Liver (tissue), 9 donors: ENCODE measurements around the gene CACNA1H. TPM values are rescaled to one million over a fixed set of nuclear protein-coding genes. Genes with fewer than 3 reads are reported as not detected.

Experiments
- DNase-seq: peaks from one replicate; pipeline ENCODE4 v3.0.0-alpha.2; 2017; ENCODE audit warnings: low spot score
- H3K27ac ChIP-seq, 2 donors: one replicate each; pipeline ENCODE4 v1.7.0; 2013; ENCODE audit warnings: inconsistent platforms in 2 of 2, low read length in 2 of 2, control low read depth in 1 of 2, low read depth in 1 of 2, mild to moderate bottlenecking in 1 of 2
- H3K27me3 ChIP-seq, 4 donors: one replicate each; pipeline versions ENCODE4 v1.6.1 to v1.7.0; 2013; ENCODE audit warnings: low read length in 3 of 4, inconsistent platforms in 1 of 4, mild to moderate bottlenecking in 1 of 4, moderate library complexity in 1 of 4; ENCODE audit not compliant: control insufficient read depth in 4 of 4, insufficient read depth in 4 of 4
- H3K36me3 ChIP-seq, 4 donors: one replicate each; pipeline versions ENCODE4 v1.6.1 to v1.7.0; 2013; ENCODE audit warnings: low read length in 3 of 4, mild to moderate bottlenecking in 3 of 4, low read depth in 1 of 4, moderate library complexity in 1 of 4; ENCODE audit not compliant: control insufficient read depth in 4 of 4, insufficient read depth in 3 of 4
- H3K4me1 ChIP-seq, 4 donors: one replicate each; pipeline versions ENCODE4 v1.6.1 to v1.7.0; 2013; ENCODE audit warnings: low read length in 3 of 4, mild to moderate bottlenecking in 3 of 4, moderate library complexity in 1 of 4; ENCODE audit not compliant: control insufficient read depth in 4 of 4, insufficient read depth in 4 of 4
- H3K4me3 ChIP-seq, 3 donors: one replicate each; pipeline versions ENCODE4 v1.6.1 to v1.7.0; 2013; ENCODE audit warnings: low read length in 3 of 3, control low read depth in 1 of 3, low read depth in 1 of 3, mild to moderate bottlenecking in 1 of 3
- H3K9ac ChIP-seq, 2 donors: one replicate each; pipeline ENCODE4 v1.7.0; 2013; ENCODE audit warnings: low read length in 2 of 2, mild to moderate bottlenecking in 2 of 2, moderate library complexity in 2 of 2, control low read depth in 1 of 2, low read depth in 1 of 2
- H3K9me3 ChIP-seq, 4 donors: one replicate each; pipeline versions ENCODE4 v1.6.1 to v1.7.0; 2013; ENCODE audit warnings: low read length in 3 of 4; ENCODE audit not compliant: control insufficient read depth in 4 of 4
- FOXA1 ChIP-seq: IDR thresholded peaks from 2 replicates; pipeline ENCODE4 v1.6.1; 2016; ENCODE audit warnings: antibody characterized with exemption
- FOXA2 ChIP-seq: IDR thresholded peaks from 2 replicates; pipeline ENCODE4 v1.6.1; 2016; ENCODE audit warnings: antibody characterized with exemption
- GABPA ChIP-seq, 2 donors: IDR thresholded peaks in 1 of 2; conservative IDR thresholded peaks in 1 of 2; 2 replicates each; pipeline ENCODE4 v1.6.1; 2016; ENCODE audit warnings: antibody characterized with exemption in 2 of 2, mild to moderate bottlenecking in 1 of 2, moderate library complexity in 1 of 2
- HNF4G ChIP-seq: IDR thresholded peaks from 2 replicates; pipeline ENCODE4 v1.6.1; 2016; ENCODE audit warnings: antibody characterized with exemption
- MAX ChIP-seq: IDR thresholded peaks from 2 replicates; pipeline ENCODE4 v1.6.1; 2016; ENCODE audit warnings: antibody characterized with exemption
- NR2F2 ChIP-seq: IDR thresholded peaks from 2 replicates; pipeline ENCODE4 v1.6.1; 2016; ENCODE audit warnings: antibody characterized with exemption
- RAD21 ChIP-seq, 2 donors: IDR thresholded peaks; 2 replicates each; pipeline ENCODE4 v1.6.1; 2016; ENCODE audit warnings: antibody characterized with exemption in 2 of 2, mild to moderate bottlenecking in 2 of 2
- RXRA ChIP-seq, 2 donors: IDR thresholded peaks; 2 replicates each; pipeline ENCODE4 v1.6.1; 2017 to 2018; ENCODE audit warnings: antibody characterized with exemption in 2 of 2, mild to moderate bottlenecking in 1 of 2
- SP1 ChIP-seq: IDR thresholded peaks from 2 replicates; pipeline ENCODE4 v1.6.1; 2018; ENCODE audit warnings: antibody characterized with exemption, mild to moderate bottlenecking
- TAF1 ChIP-seq: conservative IDR thresholded peaks from 2 replicates; pipeline ENCODE4 v1.6.1; 2016; ENCODE audit warnings: antibody characterized with exemption, mild to moderate bottlenecking
- YY1 ChIP-seq: IDR thresholded peaks from 2 replicates; pipeline ENCODE4 v1.6.1; 2016; ENCODE audit warnings: antibody characterized with exemption, mild to moderate bottlenecking
- ZBTB33 ChIP-seq: IDR thresholded peaks from 2 replicates; pipeline ENCODE4 v1.6.1; 2016; ENCODE audit warnings: antibody characterized with exemption
- WGBS: extraction: QIAGEN DNeasy Blood & Tissue Kit; methylation state at CpG from one replicate; pipeline ENCODE4 v1.1.7; 2013; 5-methylcytosine and 5-hydroxymethylcytosine counted together
- polyA plus RNA-seq, 2 donors: library from polyadenylated mRNA; stranded (reverse) in 1 of 2; unstranded in 1 of 2; fragments of 200-250 nt in 1 of 2; fragments of >200 nt in 1 of 2; fragmentation: Nextera tagmentation in 1 of 2; extraction: Ambion mirVana in 1 of 2; gene quantifications; one replicate each; pipeline versions ENCODE4 v1.2.1 to v1.2.3, GENCODE V29; 2013 to 2015
- total RNA-seq, 2 donors: library from RNA; depleted of rRNA; stranded (reverse); fragments of >200 nt; gene quantifications; one replicate each; pipeline ENCODE4 v1.2.3, GENCODE V29; 2014
- TF ChIP-seq, protein P1 (sequence below): IDR thresholded peaks from 2 replicates; pipeline ENCODE4 v1.6.1; 2016; ENCODE audit warnings: antibody characterized with exemption
- TF ChIP-seq, protein P2 (sequence below): IDR thresholded peaks from 2 replicates; pipeline ENCODE4 v1.6.1; 2016; ENCODE audit warnings: antibody characterized with exemption, mild to moderate bottlenecking
- donor health status: healthy.
- donor health status: healthy.
- donor health status: healthy.
- donor health status: healthy.
- donor health status: healthy.

CACNA1H gene
- total and polyA plus RNA-seq, 4 donors: 0.21 to 8.5 (median 6.1) TPM

GRCh38 chr16:1156055-1156982 is 3.4 kb downstream of the CACNA1H start (continued):
- TF ChIP-seq SP1: no peak
- TF ChIP-seq TAF1: no peak
- TF ChIP-seq MAX: no peak
- TF ChIP-seq FOXA1: no peak
- TF ChIP-seq YY1: no peak
- no peak for TF ChIP-seq GABPA (IDR thresholded peaks at IDR 0.05 in 1 of 2, conservative IDR thresholded peaks at IDR 0.05 in 1 of 2)
- TF ChIP-seq RAD21 (IDR thresholded peaks at IDR 0.05): no peak
- no peak for TF ChIP-seq RXRA (IDR thresholded peaks at IDR 0.05)
- no peak for TF ChIP-seq HNF4G
- TF ChIP-seq ZBTB33: no peak
- no peak for TF ChIP-seq NR2F2

DNA sequence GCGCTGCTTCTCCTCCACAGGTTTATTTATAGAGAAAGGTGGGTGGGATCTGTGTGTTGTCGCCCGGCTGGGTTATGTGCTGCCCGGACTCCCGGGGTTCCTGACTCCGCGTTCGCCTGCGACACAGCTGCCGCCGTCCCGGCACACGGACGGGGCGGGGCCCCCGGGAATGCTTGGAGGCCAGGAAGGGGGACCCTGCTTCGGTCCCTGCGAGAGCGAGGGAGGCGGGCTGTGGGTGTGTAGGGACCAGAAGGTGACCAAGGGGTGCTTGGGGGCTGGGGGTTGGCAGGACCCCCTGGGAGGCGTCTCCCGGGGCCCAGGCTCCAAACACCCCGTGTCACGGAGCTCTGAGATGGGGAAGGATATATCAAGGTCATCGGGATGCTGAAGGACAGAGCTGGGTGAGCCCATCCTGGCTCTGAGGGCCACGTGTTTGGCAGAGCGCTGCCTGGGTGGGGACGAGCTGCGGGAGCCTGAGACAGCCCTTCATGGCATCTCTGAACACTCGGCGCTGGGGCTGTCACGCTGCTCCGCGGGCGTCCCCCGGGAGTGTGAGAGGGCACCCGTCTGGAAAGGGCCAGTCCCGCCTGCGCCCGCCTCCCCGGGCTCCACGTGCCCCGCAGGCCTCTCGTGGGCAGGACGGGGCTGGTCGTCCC is 4.2 kb downstream of the CACNA1H start:
- no peak overlapping the region for H3K9ac ChIP-seq
- no peak overlapping the region for H3K4me3 ChIP-seq
- no peak for TF ChIP-seq RXRA (IDR thresholded peaks at IDR 0.05)
- TF ChIP-seq NR2F2: no peak
- TF ChIP-seq, protein P1, sequence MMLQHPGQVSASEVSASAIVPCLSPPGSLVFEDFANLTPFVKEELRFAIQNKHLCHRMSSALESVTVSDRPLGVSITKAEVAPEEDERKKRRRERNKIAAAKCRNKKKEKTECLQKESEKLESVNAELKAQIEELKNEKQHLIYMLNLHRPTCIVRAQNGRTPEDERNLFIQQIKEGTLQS: no peak
- TF ChIP-seq, protein P2, sequence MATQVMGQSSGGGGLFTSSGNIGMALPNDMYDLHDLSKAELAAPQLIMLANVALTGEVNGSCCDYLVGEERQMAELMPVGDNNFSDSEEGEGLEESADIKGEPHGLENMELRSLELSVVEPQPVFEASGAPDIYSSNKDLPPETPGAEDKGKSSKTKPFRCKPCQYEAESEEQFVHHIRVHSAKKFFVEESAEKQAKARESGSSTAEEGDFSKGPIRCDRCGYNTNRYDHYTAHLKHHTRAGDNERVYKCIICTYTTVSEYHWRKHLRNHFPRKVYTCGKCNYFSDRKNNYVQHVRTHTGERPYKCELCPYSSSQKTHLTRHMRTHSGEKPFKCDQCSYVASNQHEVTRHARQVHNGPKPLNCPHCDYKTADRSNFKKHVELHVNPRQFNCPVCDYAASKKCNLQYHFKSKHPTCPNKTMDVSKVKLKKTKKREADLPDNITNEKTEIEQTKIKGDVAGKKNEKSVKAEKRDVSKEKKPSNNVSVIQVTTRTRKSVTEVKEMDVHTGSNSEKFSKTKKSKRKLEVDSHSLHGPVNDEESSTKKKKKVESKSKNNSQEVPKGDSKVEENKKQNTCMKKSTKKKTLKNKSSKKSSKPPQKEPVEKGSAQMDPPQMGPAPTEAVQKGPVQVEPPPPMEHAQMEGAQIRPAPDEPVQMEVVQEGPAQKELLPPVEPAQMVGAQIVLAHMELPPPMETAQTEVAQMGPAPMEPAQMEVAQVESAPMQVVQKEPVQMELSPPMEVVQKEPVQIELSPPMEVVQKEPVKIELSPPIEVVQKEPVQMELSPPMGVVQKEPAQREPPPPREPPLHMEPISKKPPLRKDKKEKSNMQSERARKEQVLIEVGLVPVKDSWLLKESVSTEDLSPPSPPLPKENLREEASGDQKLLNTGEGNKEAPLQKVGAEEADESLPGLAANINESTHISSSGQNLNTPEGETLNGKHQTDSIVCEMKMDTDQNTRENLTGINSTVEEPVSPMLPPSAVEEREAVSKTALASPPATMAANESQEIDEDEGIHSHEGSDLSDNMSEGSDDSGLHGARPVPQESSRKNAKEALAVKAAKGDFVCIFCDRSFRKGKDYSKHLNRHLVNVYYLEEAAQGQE: no peak
- TF ChIP-seq RAD21 (IDR thresholded peaks at IDR 0.05): no peak
- TF ChIP-seq YY1: no peak
- TF ChIP-seq GABPA (IDR thresholded peaks at IDR 0.05 in 1 of 2, conservative IDR thresholded peaks at IDR 0.05 in 1 of 2): no peak
- no peak for TF ChIP-seq FOXA1
- TF ChIP-seq FOXA2: no peak
- no peak for TF ChIP-seq HNF4G

More for the DNA sequence above, 4.2 kb downstream of the CACNA1H start:
- H3K36me3 ChIP-seq: no peaks in the 10 kb centered on the region
- H3K27me3 ChIP-seq: peaks cover 0 to 3% (median 0%) of the 10 kb centered on the region in 4 donors
- H3K4me1 ChIP-seq: peaks cover 46 to 78% (median 57%) of the 10 kb centered on the region in 4 donors
- no peaks in the 10 kb centered on the region for H3K9me3 ChIP-seq
- WGBS: 91% methylated on average over 46 of the region's 46 CpGs
- DNase-seq: no peak
- H3K27ac ChIP-seq: no peak overlapping the region
